Right lobe of liver (tissue), 6 donors: ENCODE measurements around the gene ADGRV1. TPM values are rescaled to one million over a fixed set of nuclear protein-coding genes. Genes with fewer than 3 reads are reported as not detected.

Experiments used
- ATAC-seq, 4 donors: fragments of 200-7000 bp; cut with Tn5 transposase; one replicate each; pipeline ENCODE4 v1.9.1; 2020; ENCODE audit warnings: mild to moderate bottlenecking in 4 of 4, moderate library complexity in 4 of 4
- DNase-seq, 3 donors: peaks; one replicate each; pipeline ENCODE4 v3.0.0-alpha.2; 2020
- H3K27ac ChIP-seq, 3 donors: fragments of 200-600 bp; one replicate each; pipeline ENCODE4 v1.8.0; 2022
- H3K27me3 ChIP-seq, 2 donors: fragments of 200-600 bp; one replicate each; pipeline ENCODE4 v1.8.0; 2022
- H3K36me3 ChIP-seq, 4 donors: fragments of 200-600 bp; sonication (generic) in 1 of 4; one replicate each; pipeline versions ENCODE4 v1.5.1 to v1.8.0; 2017 to 2022; ENCODE audit warnings: control low read depth in 1 of 4
- H3K4me1 ChIP-seq, 4 donors: fragments of 200-600 bp; sonication (generic) in 1 of 4; one replicate each; pipeline versions ENCODE4 v1.5.1 to v1.8.0; 2017 to 2022; ENCODE audit warnings: control low read depth in 1 of 4
- H3K4me3 ChIP-seq, 3 donors: fragments of 200-600 bp; one replicate each; pipeline ENCODE4 v1.8.0; 2022
- H3K9me3 ChIP-seq, 4 donors: fragments of 200-600 bp; sonication (generic) in 1 of 4; one replicate each; pipeline versions ENCODE4 v1.5.1 to v1.8.0; 2017 to 2022; ENCODE audit warnings: control low read depth in 1 of 4
- CTCF ChIP-seq, 4 donors: fragments of 200-600 bp in 3 of 4; fragments of 450-650 bp in 1 of 4; IDR thresholded peaks; one replicate each; pipeline versions ENCODE4 v1.5.1 to v1.8.0; 2016 to 2022; ENCODE audit warnings: antibody characterized with exemption in 4 of 4, mild to moderate bottlenecking in 2 of 4
- POLR2A ChIP-seq: fragments of 450-650 bp; IDR thresholded peaks from one replicate; pipeline ENCODE4 v1.6.1; 2017; ENCODE audit warnings: antibody characterized with exemption, mild to moderate bottlenecking
- WGBS: methylation state at CpG from one replicate; pipeline ENCODE4 v1.1.6; 2018; ENCODE audit warnings: low coverage, low lambda C conversion rate; ENCODE audit not compliant: insufficient coverage; ENCODE audit errors: missing lambda C conversion rate; 5-methylcytosine and 5-hydroxymethylcytosine counted together
- intact Hi-C, 2 donors: fragments of 100-400 bp; cut with DNase I; formaldehyde crosslinking; loops; one replicate each; pipeline versions ENCODE4 v1.11.2 to v1.14.1; 2022
- total RNA-seq, 6 experiments: library from RNA; depleted of rRNA in 2 of 6; stranded (reverse); fragments of >200 nt in 2 of 6; fragmentation: NEBNext Ultra II Directional in 3 of 6; extraction: Animal tissue kit (Norgen Biotek cat#: 25700) in 3 of 6; gene quantifications; one replicate each; pipeline versions ENCODE4 v1.1.0 to v1.2.4, GENCODE V29; 2016 to 2023
- donor health status: DM: no; HTN: yes; CAD: no.
- donor health status: DM: no; HTN: no; CAD: no.
- donor health status: DM: no; HTN: no; CAD: no.
- donor health status: DM: no; HTN: yes; CAD: no.
- donor health status: DM: no; HTN: yes; CAD: no.

ADGRV1 gene
- total RNA-seq, 6 experiments from 2014 or later = 4.5 to 15.9 (median 7.4) TPM

DNA sequence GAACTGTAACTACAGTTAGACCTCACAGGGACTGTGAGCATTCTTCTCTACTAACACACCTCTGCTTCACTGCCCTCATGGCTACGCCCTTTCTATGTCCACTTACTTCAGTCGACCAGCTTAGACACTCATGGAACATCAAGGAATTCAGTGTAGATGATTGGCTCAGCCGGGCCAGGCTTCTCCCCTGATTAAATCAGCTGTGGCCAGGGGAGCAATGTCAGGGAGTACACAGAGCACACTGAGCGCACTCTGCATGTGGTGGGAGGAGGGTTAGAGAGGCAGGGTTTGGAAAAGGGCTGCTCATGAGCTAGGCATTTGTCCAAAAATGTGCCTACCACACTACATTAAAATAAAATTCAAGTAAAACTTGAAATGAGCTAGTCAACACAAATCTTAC lies 424.0 kb downstream of the ADGRV1 start:
- DNase-seq (no peak), ATAC-seq (no peak)
- Histone ChIP-seq H3K4me1 (no peaks in the 10 kb centered on the region), H3K36me3 (no peaks in the 10 kb centered on the region), H3K4me3 (no peak overlapping the region), H3K27ac (no peak overlapping the region), H3K9me3 (no peaks in the 10 kb centered on the region), H3K27me3 (no peaks in the 10 kb centered on the region)
- intact Hi-C loops = no loop called here
- TF ChIP-seq CTCF (IDR thresholded peaks at IDR 0.05) (no peak), POLR2A (no peak)
- WGBS = 60% methylated on average over 3 of the region's 4 CpGs

- intact Hi-C loops = no loop called here
- TF ChIP-seq POLR2A = no peak
- TF ChIP-seq CTCF (IDR thresholded peaks at IDR 0.05) = no peak
- H3K27ac ChIP-seq = no peak overlapping the region
- H3K4me1 ChIP-seq = no peaks in the 10 kb centered on the region
- DNase-seq = no peak
- no peaks in the 10 kb centered on the region for H3K27me3 ChIP-seq
- H3K9me3 ChIP-seq = no peaks in the 10 kb centered on the region
- H3K4me3 ChIP-seq = no peak overlapping the region
- 73% methylated on average over 3 of the region's 3 CpGs for whole genome bisulfite sequencing
- no peak for ATAC-seq
- no peaks in the 10 kb centered on the region for H3K36me3 ChIP-seq
These were observed 424.6 kb downstream of the ADGRV1 start for GRCh38 chr5:90983148-90983547.

GRCh38 chr5:90983711-90984124 lies 425.1 kb downstream of the ADGRV1 start:
- TF ChIP-seq POLR2A (no peak), CTCF (IDR thresholded peaks at IDR 0.05) (no peak)
- Histone ChIP-seq H3K36me3 (no peaks in the 10 kb centered on the region), H3K4me1 (no peaks in the 10 kb centered on the region), H3K27me3 (no peaks in the 10 kb centered on the region), H3K9me3 (no peaks in the 10 kb centered on the region), H3K4me3 (no peak overlapping the region), H3K27ac (no peak overlapping the region)
- intact Hi-C loops = no loop called here
- DNase-seq (no peak), ATAC-seq (no peak)

- H3K4me3 ChIP-seq = no peak overlapping the region
- DNase-seq (no peak), ATAC-seq (no peak)
- H3K36me3 ChIP-seq = no peaks in the 10 kb centered on the region
- no peak for TF ChIP-seq POLR2A
- H3K9me3 ChIP-seq = no peaks in the 10 kb centered on the region
- H3K27ac ChIP-seq = no peak overlapping the region
- WGBS = 94% methylated on average over 3 of the region's 3 CpGs
- intact Hi-C loops = no loop called here
- no peaks in the 10 kb centered on the region for H3K4me1 ChIP-seq
- no peaks in the 10 kb centered on the region for H3K27me3 ChIP-seq
These were observed 426.7 kb downstream of the ADGRV1 start for GRCh38 chr5:90985341-90985740.

DNA sequence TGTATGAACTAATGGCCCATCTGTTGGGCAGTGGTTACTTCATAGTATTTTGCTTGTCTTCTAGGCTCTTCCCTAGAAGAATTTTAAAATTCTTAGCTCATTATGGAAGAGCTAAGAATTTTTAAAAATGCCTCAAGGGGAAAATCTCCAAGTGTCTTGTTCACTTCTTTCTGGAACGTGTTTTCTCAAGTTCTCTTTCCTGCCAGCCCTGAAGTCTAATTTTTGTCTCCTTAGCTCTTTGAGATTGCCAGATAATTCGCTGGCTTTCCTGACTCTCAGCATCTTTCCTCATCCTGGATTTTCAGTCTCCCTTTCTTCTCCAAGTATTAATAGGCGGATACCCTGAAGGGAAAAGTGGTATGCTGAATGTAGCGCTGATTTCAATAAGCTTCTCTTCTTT lies 429.1 kb downstream of the ADGRV1 start:
- TF ChIP-seq POLR2A (no peak), CTCF (IDR thresholded peaks at IDR 0.05) (no peak)
- Histone ChIP-seq H3K27me3 (no peaks in the 10 kb centered on the region), H3K4me3 (no peak overlapping the region), H3K27ac (no peak overlapping the region), H3K36me3 (no peaks in the 10 kb centered on the region), H3K4me1 (no peaks in the 10 kb centered on the region), H3K9me3 (no peaks in the 10 kb centered on the region)
- intact Hi-C loops = no loop called here
- ATAC-seq (no peak), DNase-seq (no peak)
- WGBS = 92% methylated on average over 4 of the region's 4 CpGs
